NCI-H2196 (cell line): Measurements from ENCODE around the gene NCOA1.
"Not testable (repeated sequence)": the region's sequence is repeated elsewhere in the genome, so short reads cannot be mapped to it uniquely, and the experiment has no call there.

ENCODE experiments used
- DNase-seq: peaks from one replicate; lab custom pipeline; 2025; ENCODE audit not compliant: unreplicated experiment; lab: John Stamatoyannopoulos, UW

Gene NCOA1

DNA sequence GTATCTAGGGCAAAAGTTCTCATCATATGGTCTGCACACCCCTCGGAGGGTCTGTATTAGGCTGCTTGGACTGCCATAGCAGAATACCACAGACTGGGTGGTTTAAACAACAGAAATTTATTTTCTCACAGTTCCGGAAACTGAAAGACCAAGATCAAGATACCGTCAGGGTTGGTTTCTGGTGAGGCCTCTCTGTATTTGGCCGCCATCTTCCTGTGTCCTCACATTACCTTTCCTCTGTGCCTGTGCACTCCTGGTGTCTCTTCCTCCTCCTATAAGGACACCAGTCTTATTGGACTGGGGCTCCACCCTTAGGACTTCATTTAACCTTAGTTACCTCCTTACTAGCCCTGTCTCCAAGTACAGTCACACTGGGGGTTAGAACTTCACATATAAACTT lies 132.5 kb downstream of the NCOA1 start:
- DNase-seq = no peak

DNA sequence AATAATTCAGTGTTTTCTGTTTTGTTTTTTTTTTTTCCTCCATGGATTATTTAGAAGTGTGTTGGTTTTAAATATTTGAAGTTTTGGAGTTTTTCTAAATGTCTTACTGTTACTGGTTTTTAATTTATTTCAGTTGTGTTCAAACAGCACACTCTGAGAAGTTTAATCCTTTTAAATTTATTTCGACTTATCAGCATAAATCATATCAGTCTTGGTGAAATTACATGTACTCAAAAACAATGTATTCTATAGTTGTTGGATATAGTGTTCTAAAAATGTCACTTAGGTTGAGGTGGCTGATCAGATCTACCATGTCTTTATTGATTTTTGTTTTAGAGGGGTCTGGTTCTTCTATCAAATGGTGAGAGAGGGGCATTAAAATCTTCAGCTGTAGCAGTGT lies 134.7 kb downstream of the NCOA1 start:
- DNase-seq = no peak

DNA sequence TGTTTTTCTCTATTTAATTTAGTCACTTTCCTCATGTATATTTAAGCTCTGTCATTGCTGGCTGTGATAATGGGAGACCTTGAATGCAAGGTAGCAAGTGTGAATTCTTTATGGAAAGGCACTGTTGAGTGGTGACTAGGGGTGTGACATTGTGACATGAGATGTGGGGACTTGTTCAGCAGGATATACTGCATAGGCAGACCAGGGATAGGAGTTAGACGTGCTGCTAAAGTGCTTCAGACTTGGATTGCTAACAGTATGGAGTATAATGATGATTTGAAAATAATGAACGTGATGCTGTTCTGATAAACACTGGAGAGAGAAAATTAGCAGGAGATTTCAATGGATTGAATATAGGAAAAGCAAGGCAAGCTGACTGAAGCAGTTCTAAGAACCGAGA lies 135.1 kb downstream of the NCOA1 start:
- DNase-seq = no peak

DNA sequence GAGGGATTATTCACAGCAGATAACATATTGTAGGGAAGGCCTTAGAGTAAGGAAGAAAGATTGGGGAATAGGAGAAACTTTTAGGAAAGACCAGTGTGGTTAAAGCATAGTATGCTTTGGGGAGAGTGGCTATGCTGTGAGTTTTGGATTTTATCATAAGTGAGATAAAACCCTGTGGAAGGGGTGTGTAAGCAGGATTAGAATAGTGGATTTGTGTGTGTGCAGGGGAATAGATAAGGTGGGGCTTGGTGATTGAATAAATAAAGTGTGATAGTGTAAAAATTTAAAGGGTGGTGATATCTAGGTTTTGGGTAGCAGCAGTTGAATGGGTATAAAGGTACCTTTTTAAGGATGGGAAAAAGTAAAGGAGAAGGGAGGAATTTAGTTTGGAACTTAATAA lies 137.7 kb downstream of the NCOA1 start:
- DNase-seq = no peak

DNA sequence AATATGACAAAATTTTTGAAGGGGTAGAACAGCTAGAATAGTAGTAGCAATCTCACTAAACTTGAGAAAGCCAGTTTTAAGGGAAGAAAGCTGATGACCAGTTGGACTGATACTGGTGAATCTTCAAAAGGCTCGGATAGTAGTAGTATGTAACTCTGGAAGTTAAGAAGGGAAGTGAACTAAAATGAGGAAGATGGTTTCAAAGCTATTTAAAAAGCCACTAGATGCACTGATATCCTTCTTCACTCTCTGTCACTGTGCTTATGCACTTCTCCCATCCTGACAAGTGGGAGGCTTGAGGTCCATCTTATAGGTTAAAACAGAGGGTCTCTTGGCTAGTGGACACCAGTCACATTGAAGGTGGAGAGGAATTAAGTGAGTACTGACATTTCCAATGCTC lies 141.1 kb downstream of the NCOA1 start:
- DNase-seq = no peak

DNA sequence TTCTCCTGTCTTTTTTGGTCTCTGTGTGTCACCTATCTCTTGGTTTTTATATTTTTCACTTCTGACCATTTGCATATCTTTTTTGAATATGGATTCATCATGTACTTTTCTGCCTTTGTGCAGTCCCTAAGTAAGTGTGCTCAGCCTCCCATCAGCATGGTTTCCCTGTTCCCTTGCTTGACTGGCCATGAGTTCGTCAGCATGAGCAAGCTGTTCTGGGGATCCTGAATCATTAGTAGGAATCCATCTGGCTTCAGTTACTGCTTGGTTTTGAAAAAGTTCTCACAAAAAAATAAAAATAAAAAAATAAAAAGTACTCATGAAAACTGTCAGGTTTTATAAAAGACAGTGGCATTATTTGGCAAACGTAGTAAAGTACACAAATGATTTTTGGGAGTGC lies 144.1 kb downstream of the NCOA1 start:
- no peak for DNase-seq

DNA sequence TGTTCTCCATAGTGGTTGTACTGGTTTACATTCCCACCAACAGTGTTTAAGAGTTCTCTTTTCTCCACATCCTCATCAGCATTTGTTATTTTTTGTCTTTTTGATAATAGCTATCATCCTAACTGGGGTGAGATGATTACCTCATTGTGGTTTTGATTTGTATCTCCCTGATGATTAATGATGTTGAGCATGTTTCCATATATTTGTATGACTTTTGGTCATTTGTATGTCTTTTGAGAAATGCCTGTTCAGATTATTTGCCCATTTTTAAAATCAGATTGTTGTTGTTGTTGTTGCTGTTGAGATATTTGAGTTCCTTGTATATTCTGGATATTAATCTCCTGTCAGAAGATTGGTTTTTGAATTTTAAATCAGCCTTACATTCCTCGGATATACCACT lies 147.5 kb downstream of the NCOA1 start:
- no peak for DNase-seq

DNA sequence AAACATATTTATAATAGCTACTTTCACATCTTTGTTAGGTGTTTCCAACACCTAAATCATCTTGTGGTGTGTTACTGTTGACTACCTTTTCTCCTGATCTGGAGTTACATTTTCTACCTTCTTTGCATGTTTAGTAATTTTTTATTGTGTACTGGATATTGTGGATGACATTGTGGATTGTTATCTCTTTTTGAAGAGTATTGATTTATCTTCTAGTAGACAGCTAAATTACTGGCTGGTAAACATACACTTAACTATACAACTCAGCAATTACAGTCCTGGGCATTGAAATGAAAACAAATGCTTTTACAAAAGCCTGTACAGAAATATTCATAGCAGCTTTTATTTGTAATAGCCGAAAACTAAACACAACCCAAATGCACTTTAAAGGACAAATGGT lies 151.3 kb downstream of the NCOA1 start:
- DNase-seq = no peak

DNA sequence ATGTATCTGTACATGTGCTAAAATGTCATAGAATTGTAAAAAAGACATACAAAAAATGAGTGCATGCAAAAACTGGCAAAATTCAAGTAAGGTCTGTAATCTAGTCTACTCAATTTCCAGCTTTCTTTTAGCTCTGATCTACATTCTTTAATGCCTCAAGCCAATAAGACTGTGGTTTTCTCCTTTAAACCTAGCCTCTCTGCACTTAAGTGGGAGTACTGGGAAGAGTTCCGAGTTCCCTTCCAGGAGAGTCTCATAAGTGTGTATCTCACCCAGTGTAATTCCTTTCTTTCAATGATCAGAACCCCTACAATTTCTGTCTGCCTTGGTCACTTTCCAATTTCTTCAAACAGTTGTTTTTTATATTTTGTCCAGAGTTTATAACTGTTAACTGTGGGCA lies 152.0 kb downstream of the NCOA1 start:
- DNase-seq = no peak

DNA sequence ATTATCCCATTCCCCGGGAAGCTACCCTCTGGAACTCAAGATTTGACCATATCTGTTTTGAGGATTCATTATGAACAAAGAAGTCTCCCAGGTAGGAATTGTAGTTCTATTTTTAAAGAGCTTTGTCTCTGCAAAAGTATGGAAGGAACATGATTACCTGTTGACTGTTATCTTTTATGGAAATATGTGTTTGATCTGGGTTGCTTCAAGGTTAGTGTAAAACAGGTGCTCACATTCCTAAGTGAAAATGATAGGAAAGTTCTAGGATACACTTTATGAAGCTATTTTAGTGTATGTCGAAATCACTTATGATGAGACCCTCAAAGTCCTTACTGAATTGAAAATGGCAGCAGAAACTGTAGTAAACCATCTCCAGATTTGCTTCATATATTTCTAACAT lies 153.0 kb downstream of the NCOA1 start:
- no peak for DNase-seq

DNA sequence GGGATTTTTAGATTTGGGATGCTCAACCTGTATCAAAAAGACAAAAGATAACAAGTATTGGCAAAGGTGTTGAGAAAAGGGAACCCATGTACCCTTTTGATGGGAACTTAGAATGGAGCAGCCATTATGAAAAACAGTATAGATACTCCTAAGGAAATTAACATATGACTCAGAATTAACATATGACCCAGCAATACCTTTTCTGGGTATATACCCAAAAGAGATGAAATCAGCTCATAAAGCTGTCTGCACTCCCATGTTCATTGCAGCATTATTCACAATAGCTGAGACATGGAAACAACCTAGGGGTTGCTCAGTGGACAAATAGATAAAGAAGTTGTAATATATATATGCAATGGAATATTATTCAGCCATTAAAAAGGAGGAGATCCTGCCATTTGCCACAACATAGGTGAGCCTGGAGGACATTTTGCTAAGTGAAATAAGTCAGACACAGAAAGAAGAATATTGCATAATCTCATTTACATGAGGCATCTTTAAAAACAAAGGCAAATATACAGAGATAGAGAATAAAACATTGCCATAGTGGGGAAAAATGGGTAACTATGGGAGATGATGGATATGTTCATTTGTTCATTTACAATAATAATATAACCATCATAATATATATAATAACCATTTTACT lies 160.1 kb downstream of the NCOA1 start:
- no peak for DNase-seq

DNA sequence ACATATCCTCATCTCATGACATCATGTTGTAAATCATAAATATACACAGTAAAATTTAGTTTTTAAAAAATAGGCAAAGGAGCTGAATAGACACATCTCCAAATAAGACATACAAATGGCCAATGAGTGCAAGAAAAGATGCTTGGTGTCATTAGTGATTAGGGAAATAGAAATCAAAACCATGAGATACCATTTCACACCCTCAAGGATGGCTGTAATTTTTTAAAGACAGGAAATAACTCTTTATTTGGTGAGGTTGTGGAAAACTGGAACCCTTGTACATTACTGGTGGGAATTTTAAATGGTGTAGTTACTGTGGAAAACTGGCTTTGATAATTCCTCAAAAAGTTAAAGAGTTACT lies 160.6 kb downstream of the NCOA1 start:
- DNase-seq = no peak

DNA sequence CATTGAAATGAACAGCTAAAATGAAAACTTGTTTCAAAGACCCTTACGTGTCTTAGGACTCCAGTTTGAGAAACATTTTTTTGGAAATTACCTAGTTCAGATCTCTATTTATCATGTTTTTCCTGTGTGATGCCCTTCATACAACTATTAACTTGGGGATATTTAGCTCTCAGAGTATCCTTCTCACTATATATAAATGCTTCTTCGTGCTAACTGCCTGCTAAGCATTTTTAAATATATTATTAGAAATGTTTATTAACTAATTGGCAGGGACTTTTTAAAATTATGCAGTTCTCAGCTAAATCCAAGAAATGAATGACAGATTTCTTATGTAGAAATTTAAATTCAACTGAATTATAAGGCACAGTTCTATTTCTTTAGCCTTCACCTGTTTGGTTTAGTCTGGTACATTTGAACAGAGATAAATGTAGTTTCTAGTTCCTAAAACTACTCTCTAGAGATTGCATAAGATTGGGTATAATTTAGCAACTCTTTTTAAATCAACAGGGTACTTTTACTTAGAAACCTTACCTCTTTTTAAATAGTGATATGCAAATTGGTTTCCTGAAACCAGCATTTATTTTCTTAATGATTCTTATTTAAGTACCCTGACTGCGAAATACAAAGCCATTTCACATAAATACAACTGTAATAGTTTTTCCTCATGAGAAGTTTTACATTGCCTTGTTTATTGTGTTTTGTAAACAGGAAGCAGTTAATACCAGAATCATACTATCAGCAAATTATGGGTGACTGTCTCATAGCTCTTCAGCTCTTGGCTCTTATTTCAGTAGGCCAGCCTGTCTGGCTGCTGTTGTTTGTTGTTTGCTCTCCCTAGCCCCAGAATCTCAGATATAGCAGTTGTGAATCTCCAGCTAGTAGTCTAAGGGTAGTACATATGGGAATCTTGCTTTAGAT lies 161.5 kb downstream of the NCOA1 start:
- DNase-seq = peak; percentile 14

DNA sequence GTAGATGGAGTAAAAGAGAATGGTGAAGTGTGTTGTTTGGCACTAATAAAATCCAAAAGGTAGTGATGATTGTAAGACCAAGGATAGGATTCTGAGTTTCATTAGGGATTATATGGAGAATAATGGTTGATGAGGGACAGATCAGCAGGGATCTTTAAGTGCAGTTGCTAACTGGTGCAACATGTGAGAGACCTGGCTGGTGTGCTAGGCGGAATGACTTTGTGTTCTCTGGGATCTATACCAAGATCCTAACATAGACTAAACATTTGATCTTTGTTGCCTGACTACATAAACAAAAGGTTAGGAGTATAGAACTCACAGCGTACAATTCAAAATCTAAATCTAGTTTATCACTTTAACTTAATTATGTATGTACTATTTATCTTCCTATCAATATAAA lies 166.8 kb downstream of the NCOA1 start:
- no peak for DNase-seq

DNA sequence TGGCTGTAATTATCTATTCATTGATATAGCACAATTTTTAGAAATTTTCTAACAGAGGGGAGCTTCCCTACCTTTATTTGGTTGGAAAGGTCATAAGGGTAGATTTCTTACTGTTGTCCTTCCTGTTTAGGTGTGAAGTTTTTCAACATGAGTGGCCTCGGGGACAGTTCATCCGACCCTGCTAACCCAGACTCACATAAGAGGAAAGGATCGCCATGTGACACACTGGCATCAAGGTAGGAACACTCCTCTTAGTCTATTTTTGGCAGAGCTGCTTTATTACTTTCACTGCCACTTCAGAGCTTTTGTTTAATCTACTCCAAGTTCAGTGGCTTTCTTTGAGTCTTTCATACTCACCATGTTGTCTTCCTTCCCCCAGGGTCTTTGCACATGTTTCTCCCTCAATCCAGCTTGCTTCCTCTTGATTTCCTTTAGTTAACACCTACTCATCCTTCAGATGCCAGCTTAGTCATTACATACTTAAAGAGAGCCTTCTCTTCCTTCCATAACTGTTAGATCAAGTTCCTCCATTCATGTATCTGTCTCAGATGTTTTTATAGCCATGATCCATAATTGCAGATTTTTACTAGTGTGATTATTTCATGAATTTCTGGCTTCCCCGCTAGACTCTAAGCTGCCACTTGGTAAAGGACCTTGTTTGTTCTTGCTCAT lies 167.6 kb downstream of the NCOA1 start:
- DNase-seq = no peak

DNA sequence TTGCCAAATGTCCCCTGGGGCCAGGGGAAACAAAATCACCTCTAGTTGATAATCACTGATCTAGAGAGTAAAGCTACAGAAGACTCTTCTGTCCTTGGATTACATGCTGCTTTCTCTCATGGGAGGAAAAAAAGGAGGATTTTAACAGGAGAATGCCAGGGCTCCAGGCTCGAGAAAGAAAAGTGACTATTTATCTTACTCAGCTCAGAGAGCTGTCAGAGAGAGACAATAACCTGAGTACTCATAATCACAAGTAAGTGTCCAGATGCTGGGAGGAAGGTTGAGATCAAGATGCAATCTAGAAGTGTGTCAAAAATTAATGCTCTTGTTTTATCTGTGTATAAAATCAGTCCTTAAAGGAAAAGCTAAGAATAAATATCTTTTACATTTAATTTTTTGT lies 168.8 kb downstream of the NCOA1 start:
- DNase-seq = no peak

DNA sequence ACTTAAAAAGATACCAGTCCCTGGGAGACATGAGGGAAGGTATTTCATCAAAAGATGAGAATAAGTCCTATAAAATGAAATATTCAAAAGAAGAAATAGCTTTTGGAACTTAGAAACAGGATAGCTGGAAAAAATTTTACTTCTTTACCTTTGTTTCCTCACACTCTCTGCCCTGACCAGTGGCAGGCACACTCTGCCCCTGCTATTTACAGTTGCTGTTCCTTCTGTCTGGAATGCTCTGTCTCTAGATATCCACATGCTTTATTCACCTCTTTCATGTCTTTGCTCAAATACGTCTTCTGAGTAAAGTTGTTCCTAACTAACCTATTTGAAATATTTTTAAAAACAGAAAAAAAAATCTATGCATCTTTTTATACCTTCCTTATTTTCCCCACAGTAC lies 176.5 kb downstream of the NCOA1 start:
- no peak for DNase-seq

DNA sequence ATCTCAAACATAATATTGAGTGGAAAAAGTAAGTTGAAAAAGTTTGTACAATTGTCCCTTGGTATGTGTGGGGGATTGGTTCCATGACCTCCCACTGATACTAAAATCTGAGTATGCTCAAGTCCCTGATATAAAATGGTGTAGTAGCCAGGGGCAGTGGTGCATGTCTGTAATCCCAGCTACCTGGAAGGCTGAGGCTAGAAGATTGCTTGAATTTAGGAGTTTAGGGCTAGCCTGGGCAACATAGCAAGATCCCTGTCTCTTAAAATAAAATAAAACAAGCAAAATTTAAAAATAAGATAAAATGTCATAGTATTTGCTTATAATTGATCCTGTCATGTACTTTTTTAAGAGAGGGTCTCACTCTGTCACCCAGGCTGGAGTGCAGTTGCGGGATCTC lies 180.2 kb downstream of the NCOA1 start:
- no peak for DNase-seq

DNA sequence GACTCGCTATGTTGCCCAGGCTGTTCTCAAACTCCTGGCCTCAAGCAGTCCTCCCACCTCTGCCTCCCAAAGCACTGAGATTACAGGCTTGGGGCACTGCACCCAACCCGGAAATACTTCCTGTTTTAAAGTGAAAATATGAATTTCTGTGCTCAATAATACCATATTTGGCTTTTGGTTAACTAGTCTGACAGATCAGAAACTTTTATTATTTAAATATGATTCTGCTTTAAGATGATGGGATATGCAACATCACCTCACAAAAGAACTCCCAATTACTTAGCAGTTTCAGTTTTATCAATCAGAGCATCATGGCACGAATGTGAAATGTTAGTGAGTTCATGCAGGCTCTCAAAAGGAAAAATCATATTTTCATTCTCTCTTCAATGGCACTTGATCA lies 181.5 kb downstream of the NCOA1 start:
- DNase-seq = no peak

DNA sequence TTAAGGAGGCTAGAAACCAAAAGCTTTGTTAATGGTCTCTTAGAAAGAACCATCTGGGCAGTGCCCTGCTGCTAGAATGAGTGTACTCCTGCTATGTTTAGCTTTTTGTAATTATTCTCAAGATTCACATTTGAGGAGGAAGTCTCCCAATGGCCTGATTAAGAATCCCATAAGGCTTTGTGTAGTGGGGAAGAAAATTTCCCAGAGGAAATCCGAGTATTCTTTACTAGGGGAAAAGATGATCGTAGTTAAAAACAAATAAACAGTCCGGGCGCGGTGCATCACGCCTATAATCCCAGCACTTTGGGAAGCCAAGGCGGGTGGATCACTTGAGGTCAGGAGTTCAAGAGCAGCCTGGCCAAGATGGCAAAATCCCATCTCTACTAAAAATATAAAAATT lies 184.3 kb downstream of the NCOA1 start:
- no peak for DNase-seq

DNA sequence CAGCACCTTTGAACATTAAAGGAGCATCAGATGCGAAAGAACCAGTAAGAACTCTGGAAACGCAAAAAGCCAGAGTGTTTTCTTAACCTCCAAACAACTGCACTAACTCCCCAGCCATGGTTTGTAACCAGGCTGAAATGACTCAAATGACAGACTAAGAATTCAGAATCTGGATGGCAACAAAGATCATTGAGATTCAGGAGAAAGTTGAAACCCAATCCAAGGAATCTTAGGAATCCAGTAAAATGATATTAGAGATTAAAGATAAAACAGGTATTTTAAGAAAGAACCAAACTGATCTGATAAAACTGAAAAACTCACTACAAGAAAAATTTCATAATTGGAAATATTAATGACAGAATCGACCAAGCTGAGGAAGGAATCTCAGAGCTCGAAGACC lies 185.4 kb downstream of the NCOA1 start:
- no peak for DNase-seq

DNA sequence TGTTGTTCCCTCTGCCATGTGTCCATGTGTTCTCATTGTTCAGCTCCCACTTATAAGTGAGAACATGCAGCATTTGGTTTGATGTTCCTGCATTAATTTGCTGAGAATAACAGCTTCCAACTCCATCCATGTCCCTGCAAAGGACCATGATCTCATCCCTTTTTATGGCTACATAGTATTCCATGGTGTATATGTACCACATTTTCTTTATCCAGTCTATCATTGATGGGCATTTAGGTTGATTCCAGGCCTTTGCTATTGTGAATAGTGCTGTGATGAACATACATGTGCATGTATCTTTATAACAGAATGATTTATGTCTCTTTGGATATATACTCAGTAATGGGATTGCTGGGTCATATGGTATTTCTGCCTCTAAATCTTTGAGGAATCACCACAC lies 187.0 kb downstream of the NCOA1 start:
- DNase-seq = not testable (repeated sequence)
